T-helper 17 cell (primary cell): ENCODE data around the gene THSD4. TPM values are rescaled to one million over a fixed set of nuclear protein-coding genes. Genes with fewer than 3 reads are reported as not detected.
"Not testable (repeated sequence)": the region's sequence is repeated elsewhere in the genome, so short reads cannot be mapped to it uniquely, and the experiment has no call there.

Source experiments
- ATAC-seq: fragments of 150-1000 bp; cut with Tn5 transposase; 2 replicates; pipeline ENCODE4 v1.10.0; 2021; ENCODE audit warnings: mild to moderate bottlenecking, moderate library complexity
- DNase-seq, 3 donors: peaks; one replicate each; pipeline versions ENCODE4 v3.0.0 to v3.0.0-alpha.2; 2020 to 2021
- H3K9me3 ChIP-seq: one replicate; pipeline ENCODE4 v1.7.0; 2013; ENCODE audit warnings: low read length, mild to moderate bottlenecking; ENCODE audit not compliant: control insufficient read depth, poor library complexity, severe bottlenecking
- H3K27ac Mint-ChIP-seq: one replicate; pipeline ENCODE4 v1.8.0; 2022; ENCODE audit warnings: mild to moderate bottlenecking, moderate library complexity, mixed read lengths
- H3K27me3 Mint-ChIP-seq: one replicate; pipeline ENCODE4 v1.8.0; 2022; ENCODE audit warnings: mixed read lengths
- H3K36me3 Mint-ChIP-seq: one replicate; pipeline ENCODE4 v1.8.0; 2022; ENCODE audit warnings: low read depth, mixed read lengths
- H3K4me1 Mint-ChIP-seq: one replicate; pipeline ENCODE4 v1.8.0; 2022; ENCODE audit warnings: mild to moderate bottlenecking, mixed read lengths
- H3K4me3 Mint-ChIP-seq: one replicate; pipeline ENCODE4 v1.8.0; 2022; ENCODE audit warnings: mild to moderate bottlenecking, moderate library complexity, mixed read lengths
- total RNA-seq, 4 donors: library from RNA in 2 of 4; stranded (reverse) in 2 of 4; gene quantifications; one replicate each; pipeline ENCODE4 v1.2.3 and lab custom pipeline; 2022 to 2026

THSD4 gene
- total RNA-seq, 2 donors from 2014 or later, result not detected

DNA sequence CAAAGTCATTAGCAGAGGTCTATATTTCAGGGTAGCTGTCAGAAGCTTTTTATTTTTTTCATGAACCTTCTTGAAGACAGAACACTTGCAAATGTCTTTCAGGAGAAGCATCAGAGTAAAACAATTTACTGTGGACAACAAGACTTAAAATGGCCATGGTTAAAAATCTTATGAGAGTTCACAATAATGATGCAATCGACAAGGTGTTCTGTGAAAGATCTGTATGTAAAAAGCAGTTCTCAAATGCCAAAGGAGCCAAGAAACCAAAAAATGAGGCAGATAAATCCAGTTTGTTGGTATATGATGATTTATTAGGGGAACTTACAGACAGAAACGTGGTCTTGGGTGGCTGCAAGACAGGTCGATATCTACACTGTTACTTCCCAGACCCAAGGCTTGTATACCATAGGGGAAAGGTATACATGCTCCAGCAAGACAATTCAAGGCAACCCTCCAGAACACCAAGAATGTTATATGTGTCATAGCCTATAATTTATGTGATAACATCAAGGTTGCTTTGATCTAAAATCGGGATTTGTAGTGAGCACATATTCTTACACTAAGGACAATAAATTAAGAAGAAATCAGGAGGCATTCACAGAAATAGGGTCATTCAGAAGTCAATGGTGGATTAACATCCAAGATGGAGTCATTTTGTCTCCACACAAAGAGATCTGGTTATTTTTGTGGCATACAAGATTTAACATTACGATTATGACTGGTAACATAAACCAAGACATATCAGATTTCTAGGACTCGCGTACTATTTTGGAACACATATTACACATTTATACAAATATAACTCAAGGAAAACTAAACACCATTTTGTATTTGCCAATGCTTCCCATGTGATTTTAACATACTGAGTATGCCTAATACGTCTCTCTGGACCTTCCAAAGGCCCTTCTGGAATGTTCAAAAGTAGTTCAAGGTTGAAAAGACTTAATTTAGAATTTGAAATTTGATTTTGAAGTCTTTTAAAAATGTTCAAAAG, 316.4 kb downstream of the THSD4 start:
- ATAC-seq (no peak), DNase-seq (no peak)
- H3K27ac Mint-ChIP-seq, result no peak overlapping the region
- H3K4me1 Mint-ChIP-seq, result peaks cover 2% of the 10 kb centered on the region
- no peaks in the 10 kb centered on the region for H3K9me3 ChIP-seq
- H3K36me3 Mint-ChIP-seq, result no peaks in the 10 kb centered on the region
- no peak overlapping the region for H3K4me3 Mint-ChIP-seq
- H3K27me3 Mint-ChIP-seq, result peaks cover 31% of the 10 kb centered on the region

- no peak overlapping the region for H3K27ac Mint-ChIP-seq
- no peaks in the 10 kb centered on the region for H3K9me3 ChIP-seq
- H3K4me1 Mint-ChIP-seq, result peaks cover 2% of the 10 kb centered on the region
- DNase-seq, result no peak
- peaks cover 24% of the 10 kb centered on the region for H3K27me3 Mint-ChIP-seq
- ATAC-seq, result no peak
- H3K4me3 Mint-ChIP-seq, result no peak overlapping the region
- H3K36me3 Mint-ChIP-seq, result no peaks in the 10 kb centered on the region
Measured at GRCh38 chr15:71433402-71433801, 318.1 kb downstream of the THSD4 start.

DNA sequence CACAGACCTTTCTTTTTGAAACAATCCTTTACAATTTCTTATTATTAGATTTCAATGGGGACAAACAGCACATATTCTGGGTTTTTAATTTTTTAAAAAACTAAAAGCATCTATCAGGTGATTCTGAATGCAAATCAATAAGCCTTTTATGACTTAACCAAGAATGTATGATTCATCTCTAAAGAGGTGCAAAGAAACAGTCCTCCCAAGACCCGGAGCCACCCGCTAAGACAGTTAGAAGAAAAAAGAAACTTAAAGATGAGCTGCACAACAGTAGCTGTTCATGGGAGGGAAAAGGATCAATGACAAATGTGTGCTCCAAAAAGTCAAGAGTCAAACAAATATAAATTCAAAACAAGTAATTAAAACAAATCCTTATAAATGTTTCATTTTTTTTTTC, 319.5 kb downstream of the THSD4 start:
- no peaks in the 10 kb centered on the region for H3K9me3 ChIP-seq
- Mint-ChIP-seq H3K27ac (no peak overlapping the region), H3K4me1 (peaks cover 2% of the 10 kb centered on the region), H3K27me3 (peaks cover 13% of the 10 kb centered on the region), H3K36me3 (no peaks in the 10 kb centered on the region), H3K4me3 (no peak overlapping the region)
- DNase-seq (no peak), ATAC-seq (no peak)

DNA sequence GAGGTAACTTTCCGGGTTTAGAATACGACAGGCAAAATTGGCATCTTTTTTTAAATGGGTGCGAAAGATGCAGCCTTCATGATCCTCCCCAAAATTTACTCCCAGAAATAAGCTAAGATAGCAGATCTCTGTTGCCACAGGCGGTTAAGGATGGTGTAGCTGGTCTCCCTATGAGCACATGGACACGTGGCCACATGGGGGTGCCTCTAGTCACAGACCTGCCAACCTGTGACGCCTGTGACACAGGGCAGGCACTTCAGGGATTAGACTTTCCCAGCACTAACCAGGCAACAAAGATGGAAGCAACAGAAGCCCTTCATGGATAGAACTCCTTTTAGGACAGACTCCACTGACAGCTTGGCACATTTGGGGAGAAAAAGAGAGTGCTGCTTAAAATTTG, 320.3 kb downstream of the THSD4 start:
- H3K9me3 ChIP-seq, result no peaks in the 10 kb centered on the region
- H3K27me3 Mint-ChIP-seq, result peaks cover 13% of the 10 kb centered on the region
- no peak overlapping the region for H3K4me3 Mint-ChIP-seq
- DNase-seq (no peak), ATAC-seq (no peak)
- H3K4me1 Mint-ChIP-seq, result peaks cover 4% of the 10 kb centered on the region
- no peak overlapping the region for H3K27ac Mint-ChIP-seq
- no peaks in the 10 kb centered on the region for H3K36me3 Mint-ChIP-seq

- H3K27me3 Mint-ChIP-seq, result peaks cover 15% of the 10 kb centered on the region
- no peak for ATAC-seq
- no peaks in the 10 kb centered on the region for H3K36me3 Mint-ChIP-seq
- no peak overlapping the region for H3K27ac Mint-ChIP-seq
- H3K4me1 Mint-ChIP-seq, result peaks cover 6% of the 10 kb centered on the region
- DNase-seq, result no peak
- H3K4me3 Mint-ChIP-seq, result no peak overlapping the region
- no peaks in the 10 kb centered on the region for H3K9me3 ChIP-seq
Measured at GRCh38 chr15:71436854-71437253, 321.6 kb downstream of the THSD4 start.

DNA sequence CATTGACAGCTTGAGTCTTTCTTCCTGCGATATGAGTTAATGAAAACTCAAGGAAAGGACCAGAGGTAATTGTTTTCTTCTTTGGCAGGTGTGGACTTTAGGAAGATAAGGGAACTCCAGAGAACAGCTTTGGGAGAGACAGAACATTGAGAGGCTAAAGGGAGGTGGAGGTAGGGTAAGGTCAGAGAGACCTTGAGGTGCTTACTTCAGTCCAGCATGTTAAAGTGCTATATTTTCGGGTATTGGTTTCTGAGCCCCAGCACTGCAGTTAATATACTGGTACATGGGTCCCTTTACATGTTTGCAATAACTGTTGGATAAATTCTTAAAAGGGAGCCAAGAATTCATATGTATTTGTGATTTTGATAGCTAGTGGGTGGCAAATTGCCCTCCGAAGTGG, 322.1 kb downstream of the THSD4 start:
- no peaks in the 10 kb centered on the region for H3K9me3 ChIP-seq
- Mint-ChIP-seq H3K4me3 (no peak overlapping the region), H3K27ac (no peak overlapping the region), H3K36me3 (no peaks in the 10 kb centered on the region), H3K27me3 (peaks cover 15% of the 10 kb centered on the region), H3K4me1 (peaks cover 6% of the 10 kb centered on the region)
- ATAC-seq (no peak), DNase-seq (no peak)

- no peak overlapping the region for H3K4me3 Mint-ChIP-seq
- no peak overlapping the region for H3K27ac Mint-ChIP-seq
- peaks cover 6% of the 10 kb centered on the region for H3K4me1 Mint-ChIP-seq
- H3K9me3 ChIP-seq, result no peaks in the 10 kb centered on the region
- DNase-seq (no peak), ATAC-seq (no peak)
- H3K36me3 Mint-ChIP-seq, result no peaks in the 10 kb centered on the region
- H3K27me3 Mint-ChIP-seq, result peaks cover 15% of the 10 kb centered on the region
Measured at GRCh38 chr15:71437919-71438318, 322.6 kb downstream of the THSD4 start.

- not testable (repeated sequence) for H3K9me3 ChIP-seq, ATAC-seq, H3K4me1 Mint-ChIP-seq, H3K27ac Mint-ChIP-seq, H3K36me3 Mint-ChIP-seq, H3K4me3 Mint-ChIP-seq, DNase-seq
- peaks cover 15% of the 10 kb centered on the region for H3K27me3 Mint-ChIP-seq
Measured at GRCh38 chr15:71439478-71439877, 324.2 kb downstream of the THSD4 start.

- Mint-ChIP-seq H3K4me1 (peaks cover 4% of the 10 kb centered on the region), H3K4me3 (no peak overlapping the region), H3K27me3 (peaks cover 13% of the 10 kb centered on the region), H3K27ac (peak overlapping the region; percentile 53), H3K36me3 (no peaks in the 10 kb centered on the region)
- DNase-seq, result no peak
- ATAC-seq, result peak; percentile 33
- H3K9me3 ChIP-seq, result no peaks in the 10 kb centered on the region
Measured at GRCh38 chr15:71440489-71441110, 325.3 kb downstream of the THSD4 start.

GRCh38 chr15:71443538-71443937, 328.3 kb downstream of the THSD4 start:
- no peak for ATAC-seq
- Mint-ChIP-seq H3K27ac (no peak overlapping the region), H3K36me3 (no peaks in the 10 kb centered on the region)

GRCh38 chr15:71444032-71444810, 328.9 kb downstream of the THSD4 start:
- DNase-seq, result no peak
- H3K36me3 Mint-ChIP-seq, result no peaks in the 10 kb centered on the region
- H3K4me3 Mint-ChIP-seq, result no peak overlapping the region
- no peak for ATAC-seq
- H3K27ac Mint-ChIP-seq, result no peak overlapping the region
- H3K9me3 ChIP-seq, result no peaks in the 10 kb centered on the region
- H3K27me3 Mint-ChIP-seq, result peaks cover 18% of the 10 kb centered on the region
- peaks cover 4% of the 10 kb centered on the region for H3K4me1 Mint-ChIP-seq

More at GRCh38 chr15:71443538-71443937, 328.3 kb downstream of the THSD4 start:
- peak in 1 of 3 donors; percentile 18 for DNase-seq
- Mint-ChIP-seq H3K27me3 (peaks cover 18% of the 10 kb centered on the region), H3K4me1 (peaks cover 4% of the 10 kb centered on the region), H3K4me3 (no peak overlapping the region)
- no peaks in the 10 kb centered on the region for H3K9me3 ChIP-seq

DNA sequence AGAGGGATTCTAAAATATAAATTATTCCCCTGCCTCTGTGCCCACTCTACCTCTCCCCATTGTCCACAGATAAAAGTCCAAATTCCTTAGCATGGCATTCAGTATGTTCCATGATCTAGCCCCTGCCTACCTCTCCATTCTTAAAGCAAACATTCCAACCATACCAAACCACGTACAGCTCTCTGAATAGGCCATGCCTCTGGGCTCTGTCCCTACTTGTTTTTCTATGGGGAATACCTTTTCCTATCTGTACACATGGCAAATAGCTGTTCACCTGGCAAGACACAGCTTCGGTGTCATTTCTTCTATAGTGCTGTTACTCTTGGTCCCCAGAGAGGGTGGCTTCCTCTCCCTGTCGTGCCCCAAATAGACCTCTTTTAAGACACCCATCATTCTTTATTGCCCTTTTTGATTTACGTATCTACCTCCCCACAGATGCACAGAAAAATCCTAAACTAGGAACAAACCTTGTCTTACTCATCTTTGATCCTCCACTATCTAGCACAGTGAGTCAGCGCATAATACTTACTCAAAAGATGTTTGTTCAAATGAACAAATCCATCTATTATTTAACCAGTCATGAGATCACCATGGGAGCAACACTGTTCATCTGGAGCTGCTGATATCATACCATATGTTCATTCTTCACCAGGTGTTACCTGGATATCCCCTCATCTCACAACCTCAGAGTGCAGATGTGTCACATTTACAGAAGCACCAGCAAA, 329.8 kb downstream of the THSD4 start:
- Mint-ChIP-seq H3K36me3 (no peaks in the 10 kb centered on the region), H3K27ac (no peak overlapping the region), H3K4me1 (peaks cover 4% of the 10 kb centered on the region), H3K4me3 (no peak overlapping the region), H3K27me3 (peaks cover 18% of the 10 kb centered on the region)
- H3K9me3 ChIP-seq, result no peaks in the 10 kb centered on the region
- DNase-seq (no peak), ATAC-seq (no peak)
